ENCODE measurements around the gene TNRC6C. TPM values are rescaled to one million over a fixed set of nuclear protein-coding genes. Genes with fewer than 3 reads are reported as not detected.
"Not testable (repeated sequence)": the region's sequence is repeated elsewhere in the genome, so short reads cannot be mapped to it uniquely, and the experiment has no call there.

TNRC6C gene
- total RNA-seq, 1 donor from 2014 or later, result 24.6 TPM

- Mint-ChIP-seq H3K27me3 (peaks cover 39% of the 10 kb centered on the region), H3K9me3 (no peaks in the 10 kb centered on the region), H3K4me1 (peaks cover 16% of the 10 kb centered on the region), H3K36me3 (ENCODE audit: low read depth) (no peaks in the 10 kb centered on the region), H3K27ac (no peak overlapping the region), H3K4me3 (no peak overlapping the region)
- DNase-seq (no peak), ATAC-seq (ENCODE audit: low read depth) (no peak)
- TF ChIP-seq, protein P1, sequence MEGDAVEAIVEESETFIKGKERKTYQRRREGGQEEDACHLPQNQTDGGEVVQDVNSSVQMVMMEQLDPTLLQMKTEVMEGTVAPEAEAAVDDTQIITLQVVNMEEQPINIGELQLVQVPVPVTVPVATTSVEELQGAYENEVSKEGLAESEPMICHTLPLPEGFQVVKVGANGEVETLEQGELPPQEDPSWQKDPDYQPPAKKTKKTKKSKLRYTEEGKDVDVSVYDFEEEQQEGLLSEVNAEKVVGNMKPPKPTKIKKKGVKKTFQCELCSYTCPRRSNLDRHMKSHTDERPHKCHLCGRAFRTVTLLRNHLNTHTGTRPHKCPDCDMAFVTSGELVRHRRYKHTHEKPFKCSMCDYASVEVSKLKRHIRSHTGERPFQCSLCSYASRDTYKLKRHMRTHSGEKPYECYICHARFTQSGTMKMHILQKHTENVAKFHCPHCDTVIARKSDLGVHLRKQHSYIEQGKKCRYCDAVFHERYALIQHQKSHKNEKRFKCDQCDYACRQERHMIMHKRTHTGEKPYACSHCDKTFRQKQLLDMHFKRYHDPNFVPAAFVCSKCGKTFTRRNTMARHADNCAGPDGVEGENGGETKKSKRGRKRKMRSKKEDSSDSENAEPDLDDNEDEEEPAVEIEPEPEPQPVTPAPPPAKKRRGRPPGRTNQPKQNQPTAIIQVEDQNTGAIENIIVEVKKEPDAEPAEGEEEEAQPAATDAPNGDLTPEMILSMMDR (IDR thresholded peaks at IDR 0.05), result no peak
- intact Hi-C loops (cut with micrococcal nuclease), result no loop called here
- ChIA-PET POLR2A (interaction anchor here (0.7 to 1.1 kb wide), 2 partner anchors 27 kb away, joined by 4 to 6 read pairs; partner anchors contain the start of gene TNRC6C), CTCF (no interaction called here)
Measured at GRCh38 chr17:77930780-77931768, 27.4 kb upstream of the TNRC6C start.

- CTCF ChIA-PET, result no interaction called here
- H3K4me3 Mint-ChIP-seq, result no peak overlapping the region
- H3K27me3 Mint-ChIP-seq, result peaks cover 37% of the 10 kb centered on the region
- POLR2A ChIA-PET, result interaction anchor here (0.6 to 1.5 kb wide), 2 partner anchors 13 to 24 kb away, joined by 3 to 6 read pairs; partner anchors contain the start of gene TNRC6C
- H3K4me1 Mint-ChIP-seq, result peaks cover 8% of the 10 kb centered on the region
- no peak overlapping the region for H3K27ac Mint-ChIP-seq
- TF ChIP-seq, protein P1 (IDR thresholded peaks at IDR 0.05), result no peak
- intact Hi-C loops (cut with micrococcal nuclease), result no loop called here
- DNase-seq, result no peak
- no peak for ATAC-seq (ENCODE audit: low read depth)
- H3K9me3 Mint-ChIP-seq, result no peaks in the 10 kb centered on the region
- no peaks in the 10 kb centered on the region for H3K36me3 Mint-ChIP-seq (ENCODE audit: low read depth)
Measured at GRCh38 chr17:77933777-77934398, 24.6 kb upstream of the TNRC6C start.

- no peaks in the 10 kb centered on the region for H3K36me3 Mint-ChIP-seq (ENCODE audit: low read depth)
- H3K4me1 Mint-ChIP-seq, result peaks cover 5% of the 10 kb centered on the region
- peaks cover 36% of the 10 kb centered on the region for H3K27me3 Mint-ChIP-seq
- TF ChIP-seq, protein P1 (IDR thresholded peaks at IDR 0.05), result no peak
- no peak overlapping the region for H3K4me3 Mint-ChIP-seq
- no peak for DNase-seq
- ATAC-seq (ENCODE audit: low read depth), result no peak
- H3K27ac Mint-ChIP-seq, result no peak overlapping the region
- intact Hi-C loops (cut with micrococcal nuclease), result no loop called here
- ChIA-PET CTCF (no interaction called here), POLR2A (no interaction called here)
- no peaks in the 10 kb centered on the region for H3K9me3 Mint-ChIP-seq
Measured at GRCh38 chr17:77935121-77935571, 23.4 kb upstream of the TNRC6C start.

DNA sequence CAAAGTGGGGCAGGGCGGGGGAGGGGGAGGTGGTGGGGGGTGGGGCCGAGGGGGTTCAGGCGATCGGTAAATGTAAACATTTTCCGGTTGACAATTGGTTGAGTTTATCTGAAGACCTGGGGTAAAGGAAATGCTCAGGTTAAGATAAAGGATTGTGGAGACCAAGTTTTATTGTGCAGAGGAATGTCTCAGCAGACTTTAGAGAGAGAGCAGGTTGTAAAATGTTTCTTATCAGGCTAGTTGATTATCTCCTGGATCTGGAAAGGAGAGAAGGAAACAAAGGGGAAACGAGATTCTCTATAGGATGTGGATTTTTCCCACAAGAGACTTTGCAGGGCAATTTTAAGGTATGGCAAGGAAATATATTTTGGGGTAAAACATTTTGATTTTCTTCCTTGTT lies 22.8 kb upstream of the TNRC6C start:
- H3K36me3 Mint-ChIP-seq (ENCODE audit: low read depth); DNase-seq; POLR2A ChIA-PET; H3K4me1 Mint-ChIP-seq; intact Hi-C loops (cut with micrococcal nuclease); CTCF ChIA-PET; H3K4me3 Mint-ChIP-seq; ATAC-seq (ENCODE audit: low read depth); H3K27ac Mint-ChIP-seq; H3K9me3 Mint-ChIP-seq: not testable (repeated sequence)
- peaks cover 36% of the 10 kb centered on the region for H3K27me3 Mint-ChIP-seq

- Mint-ChIP-seq H3K4me3 (no peak overlapping the region), H3K9me3 (no peaks in the 10 kb centered on the region), H3K4me1 (peaks cover 5% of the 10 kb centered on the region), H3K27ac (no peak overlapping the region), H3K27me3 (peaks cover 34% of the 10 kb centered on the region), H3K36me3 (ENCODE audit: low read depth) (no peaks in the 10 kb centered on the region)
- DNase-seq (no peak), ATAC-seq (ENCODE audit: low read depth) (no peak)
- intact Hi-C loops (cut with micrococcal nuclease), result no loop called here
- ChIA-PET CTCF (no interaction called here), POLR2A (interaction anchor here (0.6 kb wide), 1 partner anchor 130 kb away, joined by 6 read pairs; no protein-coding TSS in a partner anchor)
- TF ChIP-seq, protein P1 (IDR thresholded peaks at IDR 0.05), result no peak
Measured at GRCh38 chr17:77936881-77937280, 21.6 kb upstream of the TNRC6C start.

Data from activated B cell treated with CpG ODN at 0.5 μM for 24 hours (primary cell).